Measurements from ENCODE around the gene SYPL2. TPM values are rescaled to one million over a fixed set of nuclear protein-coding genes. Genes with fewer than 3 reads are reported as not detected.

Gene SYPL2
- total and polyA plus RNA-seq, 2 of the 8 experiments (the other 6 are each of a cell fraction or from before 2014, with no cell fraction given) = 1.5 TPM

- no peak overlapping the region for H2BK20ac ChIP-seq (ENCODE audit: low read length)
- no peak overlapping the region for H2BK120ac ChIP-seq (replicated peaks; ENCODE audit: low read depth, low read length)
- H4K91ac ChIP-seq (replicated peaks; ENCODE audit: insufficient read length, low read length) = no peak overlapping the region
- no peak overlapping the region for H4K5ac ChIP-seq (ENCODE audit: insufficient read length, low read depth, low read length)
- peaks cover 0 to 2% (median 0%) of the 10 kb centered on the region in 4 experiments; a peak in 2 of 8 replicates for H3K36me3 ChIP-seq (ENCODE audit: control insufficient read depth in 2 of 4, insufficient read depth in 4 of 4, low read length in 3 of 4)
- ChIA-PET POLR2A (ENCODE audit: partially characterized antibody) (interaction anchor here (2.1 kb wide), 1 partner anchor 7 kb away, joined by 7 read pairs; the partner anchor contains the start of gene AMIGO1), CTCF (ENCODE audit: partially characterized antibody) (interaction anchor here (1.0 to 43.7 kb wide), 4 partner anchors 6 to 195 kb away, joined by 3 to 1755 read pairs (median 666); partner anchors contain the start of genes AMIGO1, ATXN7L2, CYB561D1 and GPR61)
- H3K4me1 ChIP-seq (replicated peaks in 1 of 4; ENCODE audit: control insufficient read depth in 3 of 4, insufficient read depth in 4 of 4, low read length in 3 of 4) = peaks cover 0 to 11% (median 5%) of the 10 kb centered on the region in 4 experiments; a peak in 5 of 7 replicates
- no peak overlapping the region for H2BK15ac ChIP-seq (ENCODE audit: low read length)
- DNase-seq (ENCODE audit: low read depth in 1 of 2, low spot score in 2 of 2) = no peak
- no peaks in the 10 kb centered on the region for H3K9me3 ChIP-seq (ENCODE audit: insufficient read depth in 2 of 2, low read depth in 1 of 2, low read length in 1 of 2)
- H3K27ac ChIP-seq (ENCODE audit: low read depth, low read length) = no peak overlapping the region
- H4K20me1 ChIP-seq (replicated peaks in 1 of 2; ENCODE audit: control insufficient read depth in 1 of 2, insufficient read depth in 2 of 2, low read length in 2 of 2) = peaks cover 2% of the 10 kb centered on the region in 2 experiments
- H3K9ac ChIP-seq (replicated peaks in 1 of 4; ENCODE audit: extremely low read depth in 1 of 4, low read depth in 3 of 4, low read length in 3 of 4) = no peak overlapping the region
- no peaks in the 10 kb centered on the region for H3K79me1 ChIP-seq (ENCODE audit: low read depth, low read length)
- FAIRE-seq = no peak
- H2BK5ac ChIP-seq (ENCODE audit: low read depth, low read length) = no peak overlapping the region
- H3K27me3 ChIP-seq (replicated peaks in 1 of 4; ENCODE audit: control insufficient read depth in 3 of 4, extremely low read depth in 1 of 4, insufficient read depth in 3 of 4, low read length in 3 of 4) = no peaks in the 10 kb centered on the region; a peak in 1 of 7 replicates
- WGBS, 2 experiments (ENCODE audit: extremely low coverage in 1 of 2, insufficient coverage in 1 of 2, insufficient read length in 1 of 2, insufficient replicate concordance in 2 of 2, low coverage in 1 of 2, low lambda C conversion rate in 2 of 2, missing lambda C conversion rate in 1 of 2) = 79% methylated on average over 3 of the region's 3 CpGs; no CpG with 5 or more reads in 1 of the 2 experiments
- no peak overlapping the region for H3K14ac ChIP-seq (ENCODE audit: insufficient read length)
- no peaks in the 10 kb centered on the region for H3K23me2 ChIP-seq (ENCODE audit: low read depth, low read length)
- no peak overlapping the region for H3K23ac ChIP-seq (ENCODE audit: insufficient read length)
- H3K56ac ChIP-seq (replicated peaks; ENCODE audit: insufficient read length, low read depth, low read length) = no peak overlapping the region
- no peak overlapping the region for H2AFZ ChIP-seq (ENCODE audit: low read length)
- H2AK5ac ChIP-seq (ENCODE audit: low read depth, low read length) = no peak overlapping the region
- H3K4ac ChIP-seq (replicated peaks; ENCODE audit: insufficient read length, low read depth, low read length) = no peak overlapping the region
- no peak overlapping the region for H2BK12ac ChIP-seq (ENCODE audit: low read depth, low read length)
- no peaks in the 10 kb centered on the region for H3K79me2 ChIP-seq (ENCODE audit: control insufficient read depth in 1 of 2, insufficient read depth in 2 of 2, low read length in 2 of 2)
- H3K18ac ChIP-seq (ENCODE audit: extremely low read depth, low read length) = no peak overlapping the region
- no peak overlapping the region for H3K4me2 ChIP-seq (ENCODE audit: insufficient read depth in 1 of 2, low read depth in 2 of 2, low read length in 2 of 2)
- H4K8ac ChIP-seq (ENCODE audit: extremely low read depth, insufficient read depth, low read length) = no peak overlapping the region
- no peak overlapping the region for H3K4me3 ChIP-seq (ENCODE audit: extremely low read depth in 1 of 4, insufficient read depth in 2 of 4, low read depth in 3 of 4, low read length in 4 of 4)
- TF ChIP-seq ATF2 (IDR thresholded peaks at IDR 0.05; ENCODE audit: low read length) = no peak
- no peak for TF ChIP-seq KDM1A (IDR thresholded peaks at IDR 0.05; ENCODE audit: borderline replicate concordance, low read length)
- TF ChIP-seq JUND (IDR thresholded peaks at IDR 0.05; ENCODE audit: low read length) = no peak
Measured at GRCh38 chr1:109502364-109502851, 36.1 kb downstream of the SYPL2 start.
